Measurements from ENCODE around the gene BICDL2.

Gene BICDL2

DNA sequence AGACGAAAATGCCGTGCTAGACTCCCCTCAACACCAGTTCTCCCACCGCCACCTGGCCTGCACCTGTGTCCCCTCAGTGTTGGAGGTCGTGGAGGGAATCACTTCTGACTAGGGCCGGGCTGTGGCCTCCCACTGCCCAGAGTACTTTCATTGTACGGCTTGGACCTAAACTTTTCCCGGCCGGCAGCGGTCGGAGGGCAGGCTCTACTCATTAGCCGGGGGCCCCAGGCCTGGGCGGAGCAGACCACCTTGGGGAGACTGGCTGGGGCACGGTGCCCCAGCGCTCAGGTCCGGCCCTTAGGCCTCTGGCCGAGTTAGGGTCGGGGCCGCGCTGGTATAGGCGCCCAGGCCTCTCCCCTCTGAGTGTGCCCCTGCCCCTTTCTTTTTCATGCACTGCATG lies 19.4 kb downstream of the BICDL2 start:
- Histone ChIP-seq H3K9ac (ENCODE audit: low read length in 2 of 2) (no peak overlapping the region), H3K4me1 (ENCODE audit: control insufficient read depth, insufficient read depth, low read length) (peaks cover 24% of the 10 kb centered on the region), H3K27ac (ENCODE audit: low read length) (no peak overlapping the region), H3K27me3 (ENCODE audit: control insufficient read depth in 1 of 2, insufficient read depth in 2 of 2, low read length in 2 of 2) (peaks cover 26 to 37% of the 10 kb centered on the region in 2 donors), H3K4me3 (ENCODE audit: low read length in 2 of 2) (no peak overlapping the region), H3K36me3 (ENCODE audit: control insufficient read depth in 2 of 2, insufficient read depth in 2 of 2, low read length in 2 of 2) (no peaks in the 10 kb centered on the region), H3K9me3 (ENCODE audit: control insufficient read depth in 2 of 2, low read length in 2 of 2) (no peaks in the 10 kb centered on the region)

DNA sequence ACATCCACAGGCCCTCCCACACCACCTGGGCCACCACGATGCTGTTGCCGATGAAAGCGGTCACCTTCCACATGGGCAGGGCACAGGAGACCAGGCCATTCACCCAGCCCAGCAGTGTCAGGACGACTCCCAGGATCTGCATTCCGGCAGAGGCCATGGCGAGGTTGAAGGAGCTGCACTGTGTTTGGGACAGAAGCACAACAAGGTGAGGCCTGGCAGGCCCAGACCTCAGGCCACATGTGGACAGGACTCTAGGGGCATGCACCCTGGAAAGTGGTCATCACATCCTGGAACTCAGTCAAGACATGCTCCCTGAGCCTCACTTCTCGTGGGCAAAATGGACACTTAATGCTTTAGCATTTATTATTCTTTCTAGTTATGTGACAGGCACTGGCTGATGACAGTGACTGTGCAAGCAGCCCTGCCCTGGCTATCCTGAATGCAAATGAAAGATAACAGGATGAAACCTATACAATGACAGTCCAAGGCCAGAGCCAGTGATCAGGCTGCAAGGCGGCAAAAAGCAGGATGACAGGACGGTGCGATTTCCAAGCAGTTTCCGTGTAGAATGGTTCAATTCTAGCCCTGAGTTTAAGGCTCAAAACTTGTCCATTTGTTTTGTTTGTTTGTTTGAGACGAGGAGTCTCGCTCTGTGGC lies 20.8 kb downstream of the BICDL2 start:
- H3K9ac ChIP-seq (ENCODE audit: low read length in 2 of 2) = no peak overlapping the region

DNA sequence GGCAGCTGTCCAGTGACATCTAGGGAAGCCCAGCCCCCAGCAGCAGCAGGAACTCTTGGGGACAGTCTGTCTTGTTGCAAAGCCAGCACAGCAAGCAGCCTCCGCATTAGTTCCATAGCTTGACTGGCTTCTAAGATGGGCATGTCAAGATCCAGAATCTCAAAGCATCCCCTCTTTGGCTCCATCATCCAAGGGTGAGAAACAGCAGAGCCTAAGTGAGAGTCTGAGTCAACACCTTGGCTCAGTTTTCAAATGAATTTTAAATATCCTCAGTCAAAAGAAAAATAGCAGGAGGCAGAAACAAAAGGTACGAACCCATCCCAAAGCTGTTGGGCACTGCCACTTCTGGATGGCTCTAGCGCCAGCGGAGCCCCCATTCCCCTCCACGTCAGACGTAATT lies 21.8 kb downstream of the BICDL2 start:
- Histone ChIP-seq H3K27ac (ENCODE audit: low read length) (no peak overlapping the region), H3K9ac (ENCODE audit: low read length in 2 of 2) (no peak overlapping the region), H3K9me3 (ENCODE audit: control insufficient read depth in 2 of 2, low read length in 2 of 2) (no peaks in the 10 kb centered on the region), H3K4me1 (ENCODE audit: control insufficient read depth, insufficient read depth, low read length) (peaks cover 3% of the 10 kb centered on the region), H3K36me3 (ENCODE audit: control insufficient read depth in 2 of 2, insufficient read depth in 2 of 2, low read length in 2 of 2) (no peaks in the 10 kb centered on the region), H3K4me3 (ENCODE audit: low read length in 2 of 2) (no peak overlapping the region), H3K27me3 (ENCODE audit: control insufficient read depth in 1 of 2, insufficient read depth in 2 of 2, low read length in 2 of 2) (peaks cover 36 to 50% of the 10 kb centered on the region in 2 donors)

More for the DNA sequence above, 20.8 kb downstream of the BICDL2 start:
- H3K9me3 ChIP-seq (ENCODE audit: control insufficient read depth in 2 of 2, low read length in 2 of 2) = no peaks in the 10 kb centered on the region
- H3K27me3 ChIP-seq (ENCODE audit: control insufficient read depth in 1 of 2, insufficient read depth in 2 of 2, low read length in 2 of 2) = peaks cover 33 to 47% of the 10 kb centered on the region in 2 donors
- peaks cover 11% of the 10 kb centered on the region for H3K4me1 ChIP-seq (ENCODE audit: control insufficient read depth, insufficient read depth, low read length)
- no peak overlapping the region for H3K4me3 ChIP-seq (ENCODE audit: low read length in 2 of 2)
- H3K27ac ChIP-seq (ENCODE audit: low read length) = no peak overlapping the region
- H3K36me3 ChIP-seq (ENCODE audit: control insufficient read depth in 2 of 2, insufficient read depth in 2 of 2, low read length in 2 of 2) = no peaks in the 10 kb centered on the region

DNA sequence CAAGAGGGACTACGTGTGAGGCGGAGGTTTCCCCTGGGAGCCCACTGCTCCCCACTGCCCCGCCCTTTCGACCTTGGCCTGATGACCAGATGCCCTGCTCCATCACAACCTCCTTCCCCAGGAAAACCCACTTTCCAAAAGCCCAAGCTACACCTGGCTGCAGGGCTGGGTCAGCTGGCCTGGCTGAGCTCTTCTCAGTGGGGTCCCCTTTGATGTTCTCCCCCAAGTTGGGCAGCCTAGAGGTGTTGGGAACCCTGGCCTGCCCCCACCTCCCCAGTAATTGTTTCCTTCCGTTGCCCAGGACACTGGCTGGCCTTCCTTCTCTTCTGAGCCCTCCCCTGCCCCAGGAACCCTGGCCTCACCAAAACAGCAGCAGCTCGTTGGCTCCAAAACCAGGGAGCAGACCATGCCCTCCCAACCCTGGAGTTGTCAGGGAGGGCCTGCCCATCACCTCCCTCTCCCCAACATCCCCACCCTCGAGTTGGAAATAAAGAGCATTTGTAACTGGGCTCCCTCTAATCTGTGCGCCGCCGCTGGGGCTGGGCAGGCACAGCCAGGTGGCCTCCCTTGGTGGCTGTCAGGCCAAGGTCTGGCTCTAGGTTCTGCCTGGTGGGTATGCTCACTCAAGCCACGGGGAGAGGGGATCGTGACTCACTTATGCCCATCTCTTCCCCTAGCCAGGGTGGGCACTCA lies 22.6 kb downstream of the BICDL2 start:
- no peaks in the 10 kb centered on the region for H3K4me1 ChIP-seq (ENCODE audit: control insufficient read depth, insufficient read depth, low read length)
- no peak overlapping the region for H3K27ac ChIP-seq (ENCODE audit: low read length)
- H3K27me3 ChIP-seq (ENCODE audit: control insufficient read depth in 1 of 2, insufficient read depth in 2 of 2, low read length in 2 of 2) = peaks cover 39 to 59% of the 10 kb centered on the region in 2 donors
- no peaks in the 10 kb centered on the region for H3K9me3 ChIP-seq (ENCODE audit: control insufficient read depth in 2 of 2, low read length in 2 of 2)
- no peaks in the 10 kb centered on the region for H3K36me3 ChIP-seq (ENCODE audit: control insufficient read depth in 2 of 2, insufficient read depth in 2 of 2, low read length in 2 of 2)
- H3K4me3 ChIP-seq (ENCODE audit: low read length in 2 of 2) = no peak overlapping the region
- no peak overlapping the region for H3K9ac ChIP-seq (ENCODE audit: low read length in 2 of 2)

DNA sequence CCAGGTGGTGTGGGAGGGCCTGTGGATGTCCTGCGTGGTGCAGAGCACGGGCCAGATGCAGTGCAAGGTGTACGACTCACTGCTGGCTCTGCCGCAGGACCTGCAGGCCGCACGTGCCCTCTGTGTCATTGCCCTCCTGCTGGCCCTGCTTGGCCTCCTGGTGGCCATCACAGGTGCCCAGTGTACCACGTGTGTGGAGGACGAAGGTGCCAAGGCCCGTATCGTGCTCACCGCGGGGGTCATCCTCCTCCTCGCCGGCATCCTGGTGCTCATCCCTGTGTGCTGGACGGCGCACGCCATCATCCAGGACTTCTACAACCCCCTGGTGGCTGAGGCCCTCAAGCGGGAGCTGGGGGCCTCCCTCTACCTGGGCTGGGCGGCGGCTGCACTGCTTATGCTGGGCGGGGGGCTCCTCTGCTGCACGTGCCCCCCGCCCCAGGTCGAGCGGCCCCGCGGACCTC lies 23.2 kb downstream of the BICDL2 start:
- Histone ChIP-seq H3K9me3 (ENCODE audit: control insufficient read depth in 2 of 2, low read length in 2 of 2) (no peaks in the 10 kb centered on the region), H3K27ac (ENCODE audit: low read length) (no peak overlapping the region), H3K4me3 (ENCODE audit: low read length in 2 of 2) (no peak overlapping the region), H3K4me1 (ENCODE audit: control insufficient read depth, insufficient read depth, low read length) (no peaks in the 10 kb centered on the region), H3K36me3 (ENCODE audit: control insufficient read depth in 2 of 2, insufficient read depth in 2 of 2, low read length in 2 of 2) (no peaks in the 10 kb centered on the region), H3K27me3 (ENCODE audit: control insufficient read depth in 1 of 2, insufficient read depth in 2 of 2, low read length in 2 of 2) (peaks cover 39 to 61% of the 10 kb centered on the region in 2 donors), H3K9ac (ENCODE audit: low read length in 2 of 2) (no peak overlapping the region)

DNA sequence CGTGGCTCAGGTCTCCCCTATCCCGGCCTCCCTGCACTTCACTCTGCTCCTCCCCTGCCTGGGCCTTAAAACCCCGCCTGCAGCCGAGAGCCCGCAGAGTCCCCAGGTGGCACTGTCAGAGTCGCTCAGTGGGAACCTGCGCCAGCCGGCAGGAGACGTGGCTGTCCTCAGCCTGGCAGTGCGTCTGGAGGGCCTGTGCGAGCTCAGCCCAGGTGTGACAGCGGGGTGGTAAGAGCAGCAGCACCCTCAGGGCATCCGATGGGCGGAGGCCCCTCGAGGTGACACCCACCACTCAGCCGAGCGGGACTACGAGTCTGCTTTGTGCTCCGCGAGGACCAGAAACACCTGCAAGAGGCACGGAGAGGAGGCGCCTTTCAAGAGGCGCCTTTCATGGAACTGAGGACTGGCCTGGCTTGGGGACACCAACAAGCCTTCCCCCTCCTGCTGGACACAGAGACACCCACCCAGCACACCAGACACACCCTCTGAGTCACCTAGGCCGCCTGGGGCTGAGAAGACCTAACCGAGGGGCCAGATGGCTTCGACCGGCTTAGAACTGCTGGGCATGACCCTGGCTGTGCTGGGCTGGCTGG lies 23.8 kb downstream of the BICDL2 start, which contains the start of gene CLDN9:
Gene CLDN9 (plus strand): TSS at position 96 of the 593 bp plus-strand sequence. CDS start 440 bp downstream, at position 536.
- Histone ChIP-seq H3K9ac (ENCODE audit: low read length in 2 of 2) (no peak within 1 kb of the TSS), H3K36me3 (ENCODE audit: control insufficient read depth in 2 of 2, insufficient read depth in 2 of 2, low read length in 2 of 2) (no peaks in the 10 kb centered on the region), H3K4me1 (ENCODE audit: control insufficient read depth, insufficient read depth, low read length) (peaks cover 3% of the 10 kb centered on the region), H3K9me3 (ENCODE audit: control insufficient read depth in 2 of 2, low read length in 2 of 2) (no peaks in the 10 kb centered on the region), H3K27ac (ENCODE audit: low read length) (no peak within 1 kb of the TSS), H3K4me3 (ENCODE audit: low read length in 2 of 2) (no peak within 1 kb of the TSS), H3K27me3 (ENCODE audit: control insufficient read depth in 1 of 2, insufficient read depth in 2 of 2, low read length in 2 of 2) (peaks cover 40 to 61% of the 10 kb centered on the region in 2 donors)

DNA sequence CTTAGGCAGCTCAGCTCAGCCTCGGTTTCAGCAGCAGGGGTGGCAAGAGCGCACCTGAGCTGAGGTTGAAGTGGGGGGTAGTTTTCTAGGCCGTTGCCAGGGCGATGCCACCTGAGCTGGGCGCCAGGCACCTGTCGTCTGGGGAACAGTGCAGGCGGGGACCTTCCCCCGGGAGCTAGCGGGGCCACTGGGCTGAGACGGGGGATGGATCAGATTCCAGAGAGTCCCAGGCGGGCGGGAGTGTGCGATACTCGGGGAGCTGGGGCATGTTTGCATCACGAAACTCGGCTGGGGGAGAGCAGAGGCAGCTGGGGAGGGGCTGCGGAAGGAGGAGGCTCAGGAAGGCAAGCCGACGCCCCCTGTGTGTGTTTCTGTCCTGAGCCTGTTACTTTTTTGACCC lies 24.5 kb downstream of the BICDL2 start:
- Histone ChIP-seq H3K4me1 (ENCODE audit: control insufficient read depth, insufficient read depth, low read length) (peaks cover 3% of the 10 kb centered on the region), H3K27me3 (ENCODE audit: control insufficient read depth in 1 of 2, insufficient read depth in 2 of 2, low read length in 2 of 2) (peaks cover 44 to 61% of the 10 kb centered on the region in 2 donors)

DNA sequence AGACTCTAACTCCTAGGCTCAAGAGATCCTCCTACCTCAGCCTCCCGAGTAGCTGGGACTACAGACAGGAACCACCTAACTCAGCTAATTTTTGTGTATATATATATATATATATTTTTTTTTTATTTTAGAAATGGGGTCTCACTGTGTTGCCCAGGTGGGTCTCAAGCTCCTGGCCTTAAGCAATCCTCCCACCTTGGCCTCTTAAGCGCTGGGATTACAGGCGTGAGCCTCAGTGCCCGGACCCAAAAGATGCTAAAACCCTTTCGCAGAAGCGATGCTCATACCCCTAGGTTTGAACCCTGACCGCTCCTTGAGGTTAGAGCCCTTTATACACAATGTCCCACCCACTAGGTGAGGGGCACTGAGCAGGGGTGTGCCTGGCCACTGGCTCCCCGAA lies 26.2 kb downstream of the BICDL2 start:
- Histone ChIP-seq H3K27ac (ENCODE audit: low read length) (no peak overlapping the region), H3K4me3 (ENCODE audit: low read length in 2 of 2) (no peak overlapping the region), H3K9me3 (ENCODE audit: control insufficient read depth in 2 of 2, low read length in 2 of 2) (no peaks in the 10 kb centered on the region), H3K36me3 (ENCODE audit: control insufficient read depth in 2 of 2, insufficient read depth in 2 of 2, low read length in 2 of 2) (no peaks in the 10 kb centered on the region), H3K4me1 (ENCODE audit: control insufficient read depth, insufficient read depth, low read length) (peaks cover 3% of the 10 kb centered on the region), H3K9ac (ENCODE audit: low read length in 2 of 2) (no peak overlapping the region), H3K27me3 (ENCODE audit: control insufficient read depth in 1 of 2, insufficient read depth in 2 of 2, low read length in 2 of 2) (peaks cover 51 to 69% of the 10 kb centered on the region in 2 donors)

More for the DNA sequence above, 24.5 kb downstream of the BICDL2 start:
- H3K9me3 ChIP-seq (ENCODE audit: control insufficient read depth in 2 of 2, low read length in 2 of 2) = no peaks in the 10 kb centered on the region
- no peak overlapping the region for H3K4me3 ChIP-seq (ENCODE audit: low read length in 2 of 2)
- H3K27ac ChIP-seq (ENCODE audit: low read length) = no peak overlapping the region
- H3K9ac ChIP-seq (ENCODE audit: low read length in 2 of 2) = no peak overlapping the region
- no peaks in the 10 kb centered on the region for H3K36me3 ChIP-seq (ENCODE audit: control insufficient read depth in 2 of 2, insufficient read depth in 2 of 2, low read length in 2 of 2)

DNA sequence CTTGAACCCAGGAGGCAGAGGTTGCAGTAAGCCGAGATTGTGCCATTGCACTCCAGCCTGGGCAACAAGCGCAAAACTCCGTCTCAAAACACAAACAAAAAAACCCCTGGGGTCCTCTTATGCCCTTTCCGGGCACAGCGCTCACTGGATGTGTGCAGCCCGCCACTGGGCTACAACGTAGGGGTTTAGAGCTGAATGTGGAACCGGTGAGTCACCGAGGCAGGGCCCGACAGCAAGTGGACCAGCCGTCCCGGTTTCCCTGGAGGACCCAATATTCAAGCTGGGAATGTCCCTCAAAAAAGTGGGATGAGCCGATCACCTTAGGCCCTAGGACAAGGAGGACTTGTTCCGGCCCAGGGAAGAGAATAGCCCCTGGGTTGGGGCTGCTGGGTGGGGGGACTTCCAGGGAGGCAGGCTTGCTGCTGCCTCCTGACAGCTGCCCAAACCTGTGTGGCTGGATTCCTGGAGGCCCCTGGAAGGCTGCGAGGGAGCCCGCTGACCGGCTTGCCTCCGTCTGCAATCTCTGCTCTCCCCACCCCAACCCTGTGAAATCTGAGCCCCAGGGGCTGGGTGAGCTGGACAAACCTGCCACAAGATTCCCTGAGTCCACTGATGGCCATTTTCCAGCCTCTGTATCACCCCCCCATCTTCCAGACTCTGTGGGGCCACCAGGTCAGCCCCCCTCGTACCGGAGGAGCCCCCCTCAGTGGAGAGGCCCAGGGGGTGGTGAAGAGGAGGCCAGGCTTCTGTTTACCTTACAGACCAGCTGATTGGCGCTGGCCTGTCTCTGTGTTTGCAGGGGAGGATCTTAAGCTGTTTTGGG lies 27.0 kb downstream of the BICDL2 start:
- Histone ChIP-seq H3K9me3 (ENCODE audit: control insufficient read depth in 2 of 2, low read length in 2 of 2) (no peaks in the 10 kb centered on the region), H3K4me3 (ENCODE audit: low read length in 2 of 2) (no peak overlapping the region), H3K27me3 (ENCODE audit: control insufficient read depth in 1 of 2, insufficient read depth in 2 of 2, low read length in 2 of 2) (peaks cover 54 to 72% of the 10 kb centered on the region in 2 donors), H3K9ac (ENCODE audit: low read length in 2 of 2) (no peak overlapping the region), H3K36me3 (ENCODE audit: control insufficient read depth in 2 of 2, insufficient read depth in 2 of 2, low read length in 2 of 2) (no peaks in the 10 kb centered on the region), H3K27ac (ENCODE audit: low read length) (no peak overlapping the region), H3K4me1 (ENCODE audit: control insufficient read depth, insufficient read depth, low read length) (peaks cover 5% of the 10 kb centered on the region)

DNA sequence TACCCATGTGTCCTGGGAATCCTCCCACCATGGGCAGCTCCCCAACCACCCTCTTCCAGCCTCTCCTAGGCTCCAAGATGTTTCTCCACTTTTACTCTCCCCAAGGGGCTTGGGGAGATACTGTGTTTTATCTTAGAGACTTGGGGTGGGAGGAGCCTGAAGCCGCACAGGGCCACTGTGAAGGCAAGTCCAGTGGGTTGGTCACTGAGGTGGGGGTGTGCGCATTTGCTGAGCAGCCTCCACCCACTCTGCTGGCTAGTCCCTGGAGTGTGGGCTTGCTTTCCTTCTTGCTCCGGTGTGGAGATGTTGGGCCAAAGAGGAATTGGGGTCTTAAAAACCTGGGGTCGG lies 28.1 kb downstream of the BICDL2 start:
- Histone ChIP-seq H3K9ac (ENCODE audit: low read length in 2 of 2) (no peak overlapping the region), H3K27me3 (ENCODE audit: control insufficient read depth in 1 of 2, insufficient read depth in 2 of 2, low read length in 2 of 2) (peaks cover 50 to 66% of the 10 kb centered on the region in 2 donors), H3K9me3 (ENCODE audit: control insufficient read depth in 2 of 2, low read length in 2 of 2) (no peaks in the 10 kb centered on the region), H3K4me3 (ENCODE audit: low read length in 2 of 2) (no peak overlapping the region), H3K27ac (ENCODE audit: low read length) (no peak overlapping the region), H3K36me3 (ENCODE audit: control insufficient read depth in 2 of 2, insufficient read depth in 2 of 2, low read length in 2 of 2) (no peaks in the 10 kb centered on the region), H3K4me1 (ENCODE audit: control insufficient read depth, insufficient read depth, low read length) (peaks cover 8% of the 10 kb centered on the region)

Data from stomach smooth muscle (tissue), 2 donors.